Measurements from ENCODE around the gene SC5D.

Gene SC5D

GRCh38 chr11:121340032-121340580 lies 47.5 kb downstream of the SC5D start (continued):
- TF ChIP-seq ZNF585B (tag by site-specific recombination; IDR thresholded peaks at IDR 0.05), result no peak
- no peak for TF ChIP-seq REPIN1 (tag by site-specific recombination; IDR thresholded peaks at IDR 0.05; ENCODE audit: low read depth)
- no peak for TF ChIP-seq ZNF292 (tag by site-specific recombination; IDR thresholded peaks at IDR 0.05; ENCODE audit: borderline replicate concordance, low read depth)
- TF ChIP-seq SETDB1 (IDR thresholded peaks at IDR 0.05; ENCODE audit: insufficient read length, low read length), result no peak
- TF ChIP-seq ZNF146 (tag by site-specific recombination; IDR thresholded peaks at IDR 0.05), result no peak

- TF ChIP-seq ZNF623 (tag by site-specific recombination; IDR thresholded peaks at IDR 0.05) (no peak), ZNF658 (tag by site-specific recombination; IDR thresholded peaks at IDR 0.05) (no peak), SP3 (tag by site-specific recombination; IDR thresholded peaks at IDR 0.05) (no peak), ZNF747 (tag by site-specific recombination; IDR thresholded peaks at IDR 0.05) (no peak), MEIS1 (CRISPR knock-in tag; IDR thresholded peaks at IDR 0.05; ENCODE audit: borderline replicate concordance) (no peak), ZNF585B (tag by site-specific recombination; IDR thresholded peaks at IDR 0.05) (no peak), ZSCAN23 (tag by site-specific recombination; IDR thresholded peaks at IDR 0.05) (no peak), ZNF514 (tag by site-specific recombination; IDR thresholded peaks at IDR 0.05) (no peak), ZNF501 (tag by site-specific recombination; IDR thresholded peaks at IDR 0.05) (no peak), ZNF121 (tag by site-specific recombination; IDR thresholded peaks at IDR 0.05) (no peak), ZNF596 (tag by site-specific recombination; IDR thresholded peaks at IDR 0.05) (no peak)
- POLR2A ChIA-PET, result interaction anchor here (0.6 kb wide), 1 partner anchor 1700 kb away, joined by 6 read pairs; no protein-coding TSS in a partner anchor
- no peak overlapping the region for H3K4me3 ChIP-seq (ENCODE audit: low read depth, low read length)
- CTCF ChIA-PET, result no interaction called here
- no peaks in the 10 kb centered on the region for H3K9me3 ChIP-seq (ENCODE audit: control insufficient read depth, insufficient read depth, low read depth, low read length)
- no peak overlapping the region for H3K27ac ChIP-seq (ENCODE audit: extremely low read depth, low read depth, low read length)
- no peaks in the 10 kb centered on the region for H3K36me3 ChIP-seq (ENCODE audit: control insufficient read depth in 2 of 2, insufficient read depth in 1 of 2, low read length in 2 of 2)
- no peaks in the 10 kb centered on the region for H3K4me1 ChIP-seq (ENCODE audit: control insufficient read depth, insufficient read depth, low read length)
Observed at GRCh38 chr11:121341609-121342008, 49.0 kb downstream of the SC5D start.

GRCh38 chr11:121344824-121345223 lies 52.3 kb downstream of the SC5D start:
- POLR2A ChIA-PET, result no interaction called here

More at GRCh38 chr11:121344824-121345223, 52.3 kb downstream of the SC5D start:
- Histone ChIP-seq H3K9me3 (ENCODE audit: control insufficient read depth, insufficient read depth, low read depth, low read length) (no peaks in the 10 kb centered on the region), H3K4me1 (ENCODE audit: control insufficient read depth, insufficient read depth, low read length) (no peaks in the 10 kb centered on the region), H3K36me3 (ENCODE audit: control insufficient read depth in 2 of 2, insufficient read depth in 1 of 2, low read length in 2 of 2) (no peaks in the 10 kb centered on the region), H3K4me3 (ENCODE audit: low read depth, low read length) (no peak overlapping the region), H3K27ac (ENCODE audit: extremely low read depth, low read depth, low read length) (no peak overlapping the region)
- CTCF ChIA-PET, result interaction anchor here (0.6 kb wide), 1 partner anchor 389 kb away, joined by 4 read pairs; no protein-coding TSS in a partner anchor
- no peak for TF ChIP-seq ZNF658 (tag by site-specific recombination; IDR thresholded peaks at IDR 0.05)
- TF ChIP-seq ZBTB20 (tag by site-specific recombination; IDR thresholded peaks at IDR 0.05), result no peak
- TF ChIP-seq ZNF280C (tag by site-specific recombination; IDR thresholded peaks at IDR 0.05), result no peak
- TF ChIP-seq REPIN1 (tag by site-specific recombination; IDR thresholded peaks at IDR 0.05; ENCODE audit: low read depth), result no peak
- TF ChIP-seq, protein P1, sequence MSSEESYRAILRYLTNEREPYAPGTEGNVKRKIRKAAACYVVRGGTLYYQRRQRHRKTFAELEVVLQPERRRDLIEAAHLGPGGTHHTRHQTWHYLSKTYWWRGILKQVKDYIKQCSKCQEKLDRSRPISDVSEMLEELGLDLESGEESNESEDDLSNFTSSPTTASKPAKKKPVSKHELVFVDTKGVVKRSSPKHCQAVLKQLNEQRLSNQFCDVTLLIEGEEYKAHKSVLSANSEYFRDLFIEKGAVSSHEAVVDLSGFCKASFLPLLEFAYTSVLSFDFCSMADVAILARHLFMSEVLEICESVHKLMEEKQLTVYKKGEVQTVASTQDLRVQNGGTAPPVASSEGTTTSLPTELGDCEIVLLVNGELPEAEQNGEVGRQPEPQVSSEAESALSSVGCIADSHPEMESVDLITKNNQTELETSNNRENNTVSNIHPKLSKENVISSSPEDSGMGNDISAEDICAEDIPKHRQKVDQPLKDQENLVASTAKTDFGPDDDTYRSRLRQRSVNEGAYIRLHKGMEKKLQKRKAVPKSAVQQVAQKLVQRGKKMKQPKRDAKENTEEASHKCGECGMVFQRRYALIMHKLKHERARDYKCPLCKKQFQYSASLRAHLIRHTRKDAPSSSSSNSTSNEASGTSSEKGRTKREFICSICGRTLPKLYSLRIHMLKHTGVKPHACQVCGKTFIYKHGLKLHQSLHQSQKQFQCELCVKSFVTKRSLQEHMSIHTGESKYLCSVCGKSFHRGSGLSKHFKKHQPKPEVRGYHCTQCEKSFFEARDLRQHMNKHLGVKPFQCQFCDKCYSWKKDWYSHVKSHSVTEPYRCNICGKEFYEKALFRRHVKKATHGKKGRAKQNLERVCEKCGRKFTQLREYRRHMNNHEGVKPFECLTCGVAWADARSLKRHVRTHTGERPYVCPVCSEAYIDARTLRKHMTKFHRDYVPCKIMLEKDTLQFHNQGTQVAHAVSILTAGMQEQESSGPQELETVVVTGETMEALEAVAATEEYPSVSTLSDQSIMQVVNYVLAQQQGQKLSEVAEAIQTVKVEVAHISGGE (tag by site-specific recombination; conservative IDR thresholded peaks at IDR 0.05; ENCODE audit: low read depth), result no peak
- TF ChIP-seq SP2 (tag by site-specific recombination; IDR thresholded peaks at IDR 0.05), result no peak
- TF ChIP-seq EGR2 (tag by site-specific recombination; IDR thresholded peaks at IDR 0.05; ENCODE audit: low read depth), result no peak
- no peak for TF ChIP-seq ZNF747 (tag by site-specific recombination; IDR thresholded peaks at IDR 0.05)
- no peak for TF ChIP-seq ZNF416 (tag by site-specific recombination; IDR thresholded peaks at IDR 0.05)
